Stimulated activated CD8-positive, alpha-beta memory T cell treated with anti-CD3 and anti-CD28 coated beads, Interleukin-12 subunit alpha, Interleukin-12 subunit beta, amount 100 ng/mL, for 4 hours (primary cell): ENCODE data around the gene GTF2H1.
"Not testable (repeated sequence)": the region's sequence is repeated elsewhere in the genome, so short reads cannot be mapped to it uniquely, and the experiment has no call there.

Source experiments
- DNase-seq: peaks from one replicate; pipeline ENCODE4 v3.0.0-alpha.2; 2020; ENCODE audit warnings: low read depth

The GTF2H1 gene

DNA sequence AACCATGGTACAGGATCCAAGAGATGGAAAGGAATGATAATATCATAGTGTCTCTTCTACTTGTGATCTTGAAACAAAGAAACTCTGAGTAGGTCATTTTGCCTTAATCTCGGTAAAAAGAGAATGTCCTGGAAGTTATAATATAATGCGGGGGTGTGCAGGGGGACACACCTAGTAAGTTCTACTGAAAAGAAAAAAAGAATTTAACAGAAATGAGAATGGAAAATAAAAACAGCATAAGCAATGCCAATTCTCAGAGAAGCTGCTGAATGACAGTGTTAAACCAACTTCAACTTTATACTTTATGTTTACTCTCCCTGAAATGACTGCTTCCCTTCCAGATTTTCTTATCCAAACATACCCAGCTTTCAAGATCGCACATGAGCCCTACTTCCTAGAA is 2.5 kb upstream of the GTF2H1 start:
- no peak for DNase-seq

DNA sequence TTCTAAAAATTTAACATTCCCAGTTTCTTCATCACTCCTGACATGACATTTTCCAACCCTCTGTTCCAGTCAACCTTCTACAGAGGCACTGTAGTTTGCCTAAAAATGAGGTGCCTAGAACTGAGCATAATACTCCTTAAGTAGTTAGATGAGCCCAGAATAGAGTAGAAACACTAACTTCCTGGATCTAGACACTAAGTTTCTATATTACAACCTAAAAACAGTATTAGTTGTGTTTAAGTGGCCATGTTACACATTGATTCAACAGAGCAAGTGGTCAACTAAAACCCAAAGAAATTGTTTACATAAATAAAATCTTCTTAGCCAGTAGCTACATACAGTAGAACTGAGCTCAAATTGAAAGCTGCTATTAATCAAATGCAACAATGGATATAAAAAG is 1.8 kb upstream of the GTF2H1 start:
- DNase-seq, result no peak

DNA sequence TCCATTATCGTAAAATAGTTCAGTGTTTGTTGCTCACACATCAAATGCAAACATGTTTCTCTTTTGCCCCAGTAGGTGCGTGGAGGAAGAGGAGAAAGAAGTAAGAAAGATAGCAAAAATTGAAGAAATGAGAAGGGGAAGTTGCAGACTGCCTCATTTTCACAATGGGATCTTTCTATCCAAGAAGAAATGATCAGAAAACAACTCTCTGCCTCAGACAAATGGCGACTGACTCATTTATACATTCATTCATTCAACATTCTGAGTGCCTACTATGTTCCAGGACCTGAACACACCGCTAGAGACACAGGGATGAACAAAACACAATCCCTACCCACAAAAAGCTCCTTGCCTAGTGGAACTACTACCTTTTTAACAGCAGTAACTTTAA is 794 bp upstream of the GTF2H1 start:
- no peak for DNase-seq

DNA sequence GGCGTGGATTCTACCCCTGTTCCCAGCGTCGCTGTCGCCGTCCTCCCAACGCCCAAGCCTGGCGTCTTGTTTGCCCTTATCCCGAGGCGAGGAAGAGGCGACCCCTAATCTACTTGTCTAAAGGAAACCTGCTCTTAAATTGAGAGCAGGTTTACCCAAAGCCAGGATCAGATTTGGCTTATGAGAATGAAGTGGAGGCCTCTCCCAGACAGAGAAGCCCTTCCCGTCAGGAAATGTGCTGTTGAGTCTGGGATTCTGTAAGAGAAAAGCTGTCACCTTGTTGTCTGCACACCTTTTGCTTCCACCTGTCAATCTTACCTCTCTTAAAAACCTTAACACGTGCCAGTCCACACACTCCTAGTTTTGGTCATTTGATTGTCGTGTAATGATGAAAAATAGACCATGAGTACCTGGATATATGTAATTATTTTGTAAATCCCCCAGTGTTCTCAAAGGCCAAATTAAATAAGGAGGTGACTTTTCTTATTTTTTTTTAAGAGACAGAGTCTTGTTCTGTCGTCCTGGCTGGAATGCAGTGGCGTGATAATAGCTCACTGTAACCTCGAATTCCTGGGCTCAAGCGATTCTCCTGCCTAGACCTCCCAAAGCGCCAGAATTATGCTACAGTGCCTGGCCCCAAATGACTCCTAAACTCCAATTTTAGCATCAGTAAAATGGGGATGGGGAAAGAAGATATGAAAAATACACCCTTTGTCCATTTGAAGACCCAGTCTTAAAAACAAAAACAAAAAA is 627 bp downstream of the GTF2H1 start:
- DNase-seq, result no peak

DNA sequence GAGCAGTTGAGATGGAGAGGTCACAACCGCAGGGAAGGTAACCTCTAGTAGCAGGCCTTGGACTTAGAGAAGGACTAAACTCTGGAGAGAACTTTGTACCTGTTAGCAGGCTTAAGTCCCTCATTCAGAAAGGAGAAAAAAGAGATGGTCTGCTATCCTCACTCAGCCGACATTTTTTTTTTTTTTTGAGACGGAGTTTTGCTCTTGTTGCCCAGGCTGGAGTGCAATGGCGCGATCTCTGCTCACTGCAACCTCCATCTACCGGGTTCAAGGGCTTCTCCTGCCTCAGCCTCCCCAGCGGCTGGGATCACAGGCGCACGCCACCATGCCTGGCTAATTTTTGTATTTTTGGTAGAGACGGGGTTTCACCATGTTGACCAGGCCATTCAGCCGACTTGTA is 1.5 kb downstream of the GTF2H1 start:
- DNase-seq, result not testable (repeated sequence)

DNA sequence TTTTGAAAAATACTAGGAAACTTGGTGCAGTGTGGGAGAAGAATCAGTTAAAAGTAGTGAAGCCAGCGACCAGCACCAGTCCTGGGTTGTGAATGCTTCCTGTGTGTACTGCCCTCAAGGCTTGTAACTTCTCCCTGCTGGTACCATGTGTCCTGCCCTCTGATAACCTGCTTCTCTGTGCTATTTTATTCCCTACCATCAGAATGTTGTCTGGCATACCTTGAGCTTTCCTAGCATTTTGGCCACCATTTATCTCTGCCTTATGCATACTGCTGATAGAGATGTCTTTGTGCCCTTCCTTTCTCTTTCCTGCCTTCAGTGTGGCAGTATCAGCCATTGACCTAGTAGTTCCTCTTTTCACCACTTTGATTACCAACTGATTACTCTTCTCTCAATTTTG is 2.0 kb downstream of the GTF2H1 start:
- DNase-seq, result no peak

DNA sequence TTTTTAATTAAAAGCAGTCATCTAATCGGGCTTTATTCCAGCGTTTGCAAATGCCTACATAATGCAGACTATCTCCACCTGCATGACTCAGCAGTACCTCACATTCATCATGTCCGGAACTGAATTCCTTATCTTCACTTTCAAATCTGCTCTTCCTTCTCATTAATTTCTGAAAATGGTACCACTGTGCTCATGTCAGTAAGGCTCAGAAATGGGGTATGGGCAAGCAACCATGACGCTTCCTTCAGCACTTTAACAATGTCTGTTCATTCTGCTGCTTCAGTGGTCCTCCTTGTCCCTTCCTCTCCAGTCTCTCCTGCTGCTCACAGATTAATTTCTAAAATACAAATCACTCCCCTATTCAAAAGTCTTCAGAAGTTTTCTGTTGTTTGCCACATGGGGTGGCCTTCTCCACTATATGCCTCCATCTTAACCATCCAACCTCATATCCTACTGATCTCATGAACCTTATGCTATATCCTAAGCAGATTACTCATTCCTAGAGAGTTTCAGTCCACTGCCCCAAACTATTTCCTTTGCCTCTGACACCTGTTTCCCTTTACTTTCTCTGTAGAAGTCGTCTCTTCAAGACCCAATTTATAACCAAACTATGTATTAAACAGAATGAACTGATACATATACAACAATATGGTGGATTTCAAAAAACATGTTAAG is 7.0 kb downstream of the GTF2H1 start:
- no peak for DNase-seq

DNA sequence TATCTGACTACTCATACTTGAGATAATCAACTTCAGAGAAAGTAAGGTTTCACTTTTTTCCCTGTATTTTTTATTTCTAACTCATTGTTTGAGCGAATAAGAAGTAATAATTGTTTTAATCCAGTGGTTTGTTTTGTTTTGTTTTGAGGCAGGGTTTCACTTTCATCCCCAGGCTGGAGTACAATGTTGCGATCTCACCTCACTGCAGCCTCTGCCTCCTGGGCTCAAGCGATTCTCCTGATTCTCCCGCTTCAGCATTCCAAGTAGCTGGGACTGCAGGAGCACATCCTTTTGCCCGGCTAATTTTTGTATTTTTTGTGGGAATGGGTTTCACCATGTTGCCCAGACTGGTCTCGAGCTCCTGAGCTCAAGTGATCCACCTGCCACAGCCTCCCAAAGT is 8.6 kb downstream of the GTF2H1 start:
- no peak for DNase-seq

DNA sequence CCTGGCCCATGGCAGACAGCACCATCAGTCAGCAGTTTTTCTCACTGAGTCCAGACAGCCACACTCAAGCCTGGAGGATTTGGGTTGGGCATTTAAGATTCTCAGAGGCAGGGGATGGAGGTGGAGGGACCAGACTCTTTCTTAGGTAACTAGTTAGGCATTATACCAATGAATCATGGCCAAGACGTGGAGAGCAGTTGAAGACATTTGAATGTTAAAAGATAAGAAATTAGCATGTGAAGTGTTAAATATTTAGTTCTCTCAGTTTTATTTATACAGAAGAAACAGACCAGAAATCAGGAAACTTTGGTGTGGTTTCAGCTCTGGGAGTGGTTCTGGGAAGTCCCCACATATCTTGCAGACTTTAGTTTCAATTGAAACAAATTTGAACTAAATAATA is 9.9 kb downstream of the GTF2H1 start:
- DNase-seq, result no peak

DNA sequence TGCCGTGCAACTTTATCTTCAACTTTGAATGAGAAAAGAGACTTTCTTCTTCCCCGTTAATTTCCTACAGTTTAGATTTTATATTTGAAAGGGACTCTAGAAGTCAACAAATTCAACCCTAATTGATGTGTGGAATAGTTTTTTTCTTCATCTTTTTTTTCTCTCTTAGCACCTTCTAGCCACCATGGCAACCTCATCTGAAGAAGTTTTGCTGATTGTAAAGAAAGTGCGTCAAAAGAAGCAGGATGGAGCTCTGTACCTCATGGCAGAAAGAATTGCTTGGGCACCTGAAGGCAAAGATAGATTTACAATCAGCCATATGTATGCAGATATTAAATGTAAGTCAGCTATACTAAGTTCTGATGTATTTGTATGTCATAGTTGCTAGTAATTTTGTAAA is 10.5 kb downstream of the GTF2H1 start:
- no peak for DNase-seq

DNA sequence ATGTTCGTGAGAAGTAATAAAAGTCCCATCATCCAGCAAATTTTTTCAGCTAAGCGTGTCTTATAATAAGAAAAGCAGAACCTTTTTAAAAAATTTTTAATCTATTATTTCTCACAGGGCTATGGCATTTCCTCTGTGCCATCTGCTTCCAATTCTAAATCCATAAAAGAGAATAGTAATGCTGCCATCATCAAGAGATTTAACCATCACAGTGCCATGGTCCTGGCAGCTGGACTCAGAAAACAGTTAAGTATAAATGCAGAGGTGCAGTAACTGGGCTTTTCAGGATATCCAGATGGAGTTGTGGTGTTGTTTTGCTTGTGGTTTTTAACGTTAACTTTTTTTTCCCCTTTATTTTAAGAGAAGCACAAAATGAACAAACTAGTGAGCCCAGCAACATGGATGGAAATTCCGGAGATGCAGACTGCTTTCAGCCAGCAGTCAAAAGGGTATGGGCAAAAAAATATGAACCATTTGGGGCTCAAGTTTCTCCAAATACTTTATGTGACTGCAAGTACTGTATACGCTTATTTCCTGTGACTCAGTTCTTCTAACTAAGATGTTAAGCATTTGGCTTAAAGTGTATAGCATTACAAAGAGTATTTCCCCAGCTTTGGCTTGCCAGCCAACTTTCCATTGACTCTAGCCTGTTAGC is 25.2 kb downstream of the GTF2H1 start:
- DNase-seq, result no peak

DNA sequence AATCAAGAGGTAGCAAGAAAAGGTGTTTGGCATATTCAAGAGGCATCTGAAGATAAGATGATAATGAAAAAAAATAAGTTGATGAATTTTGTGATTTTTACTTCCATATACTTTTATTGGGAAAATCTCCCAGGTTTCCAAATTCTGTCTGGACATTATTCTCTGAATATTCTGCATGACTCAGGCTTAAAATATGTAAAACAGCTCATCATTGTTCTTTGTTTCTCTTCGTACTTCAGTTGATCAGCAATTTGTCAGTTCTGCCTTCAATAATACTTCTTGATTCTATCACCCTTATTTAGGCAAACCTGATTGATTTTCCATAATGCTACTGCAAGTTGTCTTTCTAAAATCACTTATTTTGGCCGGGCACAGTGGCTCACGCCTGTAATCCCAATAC is 30.2 kb downstream of the GTF2H1 start:
- no peak for DNase-seq

DNA sequence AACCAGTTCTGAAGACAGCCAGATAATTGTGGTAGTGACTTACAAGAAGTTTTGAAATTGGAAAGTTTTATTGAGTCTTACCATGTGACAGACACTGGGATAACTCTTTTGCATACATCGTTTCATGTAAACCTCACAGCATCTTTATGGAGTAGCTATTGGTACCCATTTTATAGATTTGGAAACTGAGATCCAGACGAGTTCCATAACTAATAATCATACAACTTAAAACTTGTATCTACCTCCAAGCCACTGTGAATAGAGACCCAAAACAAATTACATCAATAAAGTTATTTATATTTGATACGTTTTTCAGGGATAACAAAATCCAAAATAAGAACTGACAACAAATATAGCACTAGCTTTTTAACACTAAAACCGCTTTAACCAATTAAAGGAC is 36.3 kb downstream of the GTF2H1 start:
- no peak for DNase-seq

DNA sequence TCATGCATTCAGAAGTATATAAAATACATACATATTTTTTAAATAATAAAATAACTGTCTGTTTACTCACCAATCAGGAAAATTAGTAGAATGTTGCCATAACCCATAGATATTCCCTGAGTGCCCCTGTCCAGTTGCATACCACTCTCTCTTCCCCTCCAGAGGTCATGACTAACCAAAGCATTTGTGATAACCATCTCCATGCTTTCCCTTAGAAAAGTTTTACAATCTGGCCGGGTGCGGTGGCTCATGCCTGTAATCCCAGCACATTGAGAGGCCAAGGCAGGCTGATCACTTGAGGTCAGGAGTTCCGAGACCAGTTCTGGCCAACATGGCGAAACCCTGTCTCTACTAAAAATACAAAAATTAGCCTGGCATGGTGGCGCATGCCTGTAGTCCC is 38.8 kb downstream of the GTF2H1 start:
- no peak for DNase-seq

DNA sequence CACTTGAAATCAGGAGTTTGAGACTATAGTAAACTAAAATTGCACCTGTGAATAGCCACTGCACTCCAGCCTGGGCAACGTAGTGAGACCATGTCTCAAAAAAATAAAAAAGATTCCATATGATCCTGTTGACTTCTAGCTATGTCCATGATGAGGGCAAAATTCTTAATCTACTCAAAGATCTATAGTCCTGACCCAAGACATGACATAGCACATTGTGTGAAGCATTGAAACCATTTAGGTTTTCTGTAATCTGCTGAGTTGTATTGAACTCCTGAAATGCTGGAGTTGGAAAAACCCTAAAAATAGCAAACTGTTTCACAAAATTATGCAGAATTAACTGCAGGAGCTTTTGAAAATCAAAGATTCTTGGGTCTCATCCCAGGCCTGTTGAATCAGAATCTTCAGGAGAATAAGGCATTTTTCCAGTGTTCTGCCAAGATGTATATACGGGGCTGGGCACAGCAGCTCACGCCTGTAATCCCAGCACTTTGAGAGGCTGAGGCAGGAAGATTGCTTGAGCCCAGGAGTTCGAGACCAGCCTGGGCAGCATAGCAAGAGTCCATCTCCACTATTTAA is 42.2 kb downstream of the GTF2H1 start:
- no peak for DNase-seq

DNA sequence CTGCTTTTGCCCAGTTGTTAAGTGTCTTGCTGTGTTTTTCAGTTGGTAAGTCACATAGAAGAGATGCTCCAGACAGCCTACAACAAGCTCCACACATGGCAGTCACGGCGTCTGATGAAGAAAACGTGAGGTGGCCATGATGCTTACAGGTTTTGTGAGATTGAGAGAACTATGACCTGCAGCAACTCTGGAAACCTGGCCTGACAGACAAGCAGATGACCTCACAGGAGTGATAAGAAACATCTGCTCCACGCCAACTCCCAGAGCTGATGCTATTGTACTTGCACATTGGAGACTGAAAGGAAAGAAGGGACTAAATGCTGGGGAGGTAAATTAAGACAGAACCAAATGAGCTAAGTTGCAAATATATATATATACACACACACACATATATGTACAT is 43.4 kb downstream of the GTF2H1 start:
- no peak for DNase-seq

DNA sequence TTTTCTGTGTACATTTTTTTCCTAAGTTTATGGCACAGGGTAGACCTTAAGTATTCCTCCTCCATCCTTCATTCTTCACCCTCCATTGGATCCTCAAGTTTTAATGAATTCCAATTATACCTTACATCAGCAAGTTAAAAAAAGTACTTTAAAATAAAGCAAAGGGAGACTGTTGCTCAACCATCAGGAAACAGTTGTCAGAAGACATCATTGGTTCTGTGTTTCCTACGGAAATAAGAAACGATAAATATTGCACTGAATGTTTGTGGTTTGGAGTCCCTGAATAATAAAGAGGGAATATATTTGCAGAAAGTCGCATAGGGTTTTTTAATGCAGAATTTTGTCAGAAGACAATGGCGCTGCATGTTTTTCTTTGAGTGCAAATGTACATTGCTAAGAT is 43.9 kb downstream of the GTF2H1 start:
- no peak for DNase-seq

DNA sequence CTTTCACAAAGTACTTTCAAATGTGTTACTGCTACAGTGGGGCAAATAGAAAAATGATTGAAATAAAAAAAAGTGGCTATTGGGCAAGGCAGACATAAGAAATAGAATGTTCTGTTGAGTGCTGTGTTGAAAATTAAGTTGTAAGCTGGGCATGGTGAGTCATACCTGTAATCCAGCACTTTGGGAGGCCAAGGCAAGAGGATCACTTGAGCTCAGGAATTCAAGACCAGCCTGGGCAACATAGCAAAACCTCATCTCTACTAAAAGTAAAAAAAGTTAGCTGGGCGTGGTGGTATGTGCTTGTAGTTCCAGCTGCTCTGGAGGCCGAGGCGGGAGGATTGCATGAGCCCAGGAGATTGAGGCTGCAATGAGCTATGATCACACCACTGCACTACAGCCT is 45.1 kb downstream of the GTF2H1 start:
- no peak for DNase-seq

DNA sequence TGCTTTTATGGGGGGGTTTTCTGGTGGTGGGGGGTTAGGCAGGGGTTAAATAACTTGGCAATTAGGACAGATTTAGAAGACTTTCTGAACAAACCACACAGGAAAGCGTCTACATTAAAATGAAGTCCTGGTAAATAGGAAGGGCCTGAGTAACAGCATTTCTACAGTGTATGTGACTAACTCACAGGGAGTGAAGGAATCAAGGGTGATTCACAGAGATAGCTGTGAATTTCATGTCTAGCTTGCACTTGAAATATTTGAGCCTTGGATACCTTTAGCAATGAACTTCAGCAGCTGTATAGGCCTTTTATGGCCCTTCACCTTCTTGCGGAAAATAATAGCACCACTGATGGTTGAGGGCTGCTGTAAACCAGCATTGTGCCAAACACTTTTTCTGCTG is 45.9 kb downstream of the GTF2H1 start:
- DNase-seq, result no peak

DNA sequence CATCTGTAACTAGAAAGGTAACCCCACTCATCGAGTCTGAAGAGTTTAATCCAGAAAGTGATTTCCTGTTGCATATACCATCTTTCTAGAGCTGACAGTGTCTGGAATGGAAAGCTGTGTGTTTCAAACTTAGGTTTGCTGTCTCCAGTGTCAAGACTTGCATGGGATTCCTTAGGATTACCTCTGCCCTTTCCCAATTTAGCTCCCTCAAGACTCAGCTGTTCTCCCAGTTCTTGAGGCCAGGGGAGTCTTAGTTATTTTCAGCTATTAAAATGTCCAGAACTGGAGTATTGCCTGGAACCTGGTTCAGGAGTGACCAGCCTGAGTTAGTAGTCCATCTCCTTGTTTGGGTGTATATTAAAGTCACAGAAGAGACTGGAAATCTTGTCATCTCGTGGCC is 47.0 kb downstream of the GTF2H1 start:
- no peak for DNase-seq

DNA sequence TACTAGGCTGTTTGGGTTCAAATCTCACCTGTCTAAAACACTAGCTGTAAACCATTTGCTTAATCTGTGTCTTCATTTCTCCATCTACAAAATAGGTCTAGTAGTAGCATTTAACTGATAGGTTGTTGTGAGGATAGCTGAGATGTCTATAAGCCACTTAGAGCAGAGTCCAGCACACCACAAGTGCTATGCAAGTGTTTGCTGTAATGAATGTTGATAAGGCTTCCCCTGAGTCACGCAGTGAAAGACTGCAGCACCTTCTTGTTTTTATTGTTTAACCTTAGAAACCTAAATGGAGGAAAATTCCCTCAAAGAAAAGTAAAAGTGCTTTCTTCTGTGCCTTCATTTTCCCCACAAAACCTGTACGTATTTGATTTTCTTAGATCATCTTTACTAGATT is 48.9 kb downstream of the GTF2H1 start:
- DNase-seq, result no peak

DNA sequence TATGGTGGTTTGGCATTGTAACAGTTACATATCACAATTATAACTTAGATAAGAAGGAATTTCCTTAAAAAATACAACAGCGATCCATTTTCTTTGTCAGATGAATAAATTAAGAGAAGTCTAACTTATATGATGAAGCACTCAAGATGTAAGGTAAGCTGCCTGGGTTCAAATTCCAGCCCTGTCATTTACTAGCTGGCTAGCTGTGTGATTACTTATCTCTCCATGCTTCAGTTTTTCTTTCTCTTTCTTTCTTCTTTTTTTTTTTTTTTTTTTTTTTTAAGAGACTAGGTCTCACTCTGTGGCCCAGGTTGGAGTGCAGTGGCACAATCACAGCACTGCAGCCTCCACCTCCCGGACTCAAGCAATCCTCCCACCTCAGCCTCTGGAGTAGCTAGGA is 49.8 kb downstream of the GTF2H1 start:
- no peak for DNase-seq

DNA sequence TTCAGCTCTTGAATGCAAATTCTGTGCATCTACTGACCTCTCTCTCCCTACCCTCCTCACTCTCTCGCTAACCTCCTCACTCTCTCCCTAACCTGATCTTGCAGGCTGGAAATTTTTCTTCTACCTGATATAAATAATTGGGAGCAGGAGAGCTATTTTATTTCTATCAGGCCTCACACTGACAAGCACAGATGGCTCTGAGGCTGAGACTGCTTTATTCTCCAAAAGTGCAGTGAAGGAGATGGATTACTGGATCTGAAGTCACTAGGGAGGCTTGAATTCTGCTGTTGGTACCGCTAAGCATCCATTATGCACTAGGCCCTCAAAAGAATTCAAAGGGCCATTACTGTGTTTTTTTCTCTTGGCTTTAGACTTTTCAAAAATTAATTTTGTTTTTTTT is 52.6 kb downstream of the GTF2H1 start:
- no peak for DNase-seq
